ENCODE results near the gene LSM3.

Gene LSM3

GRCh38 chr3:14150491-14151230, 28.0 kb upstream of the LSM3 start:
- Histone ChIP-seq H3K9me3 (ENCODE audit: control insufficient read depth in 2 of 2, low read length in 2 of 2) (no peaks in the 10 kb centered on the region), H3K27ac (ENCODE audit: low read length) (no peak overlapping the region), H3K27me3 (ENCODE audit: control insufficient read depth in 1 of 2, insufficient read depth in 2 of 2, low read length in 2 of 2) (no peaks in the 10 kb centered on the region), H3K4me3 (ENCODE audit: low read length in 2 of 2) (no peak overlapping the region), H3K36me3 (ENCODE audit: control insufficient read depth in 2 of 2, insufficient read depth in 2 of 2, low read length in 2 of 2) (peaks cover 37 to 55% of the 10 kb centered on the region in 2 donors), H3K9ac (ENCODE audit: low read length in 2 of 2) (no peak overlapping the region), H3K4me1 (ENCODE audit: control insufficient read depth, insufficient read depth, low read length) (peaks cover 17% of the 10 kb centered on the region)

GRCh38 chr3:14151471-14152083, 27.0 kb upstream of the LSM3 start:
- no peaks in the 10 kb centered on the region for H3K9me3 ChIP-seq (ENCODE audit: control insufficient read depth in 2 of 2, low read length in 2 of 2)
- no peaks in the 10 kb centered on the region for H3K27me3 ChIP-seq (ENCODE audit: control insufficient read depth in 1 of 2, insufficient read depth in 2 of 2, low read length in 2 of 2)
- no peak overlapping the region for H3K4me3 ChIP-seq (ENCODE audit: low read length in 2 of 2)
- H3K9ac ChIP-seq (ENCODE audit: low read length in 2 of 2) = no peak overlapping the region
- peaks cover 8% of the 10 kb centered on the region for H3K4me1 ChIP-seq (ENCODE audit: control insufficient read depth, insufficient read depth, low read length)
- H3K36me3 ChIP-seq (ENCODE audit: control insufficient read depth in 2 of 2, insufficient read depth in 2 of 2, low read length in 2 of 2) = peaks cover 36 to 56% of the 10 kb centered on the region in 2 donors
- no peak overlapping the region for H3K27ac ChIP-seq (ENCODE audit: low read length)

DNA sequence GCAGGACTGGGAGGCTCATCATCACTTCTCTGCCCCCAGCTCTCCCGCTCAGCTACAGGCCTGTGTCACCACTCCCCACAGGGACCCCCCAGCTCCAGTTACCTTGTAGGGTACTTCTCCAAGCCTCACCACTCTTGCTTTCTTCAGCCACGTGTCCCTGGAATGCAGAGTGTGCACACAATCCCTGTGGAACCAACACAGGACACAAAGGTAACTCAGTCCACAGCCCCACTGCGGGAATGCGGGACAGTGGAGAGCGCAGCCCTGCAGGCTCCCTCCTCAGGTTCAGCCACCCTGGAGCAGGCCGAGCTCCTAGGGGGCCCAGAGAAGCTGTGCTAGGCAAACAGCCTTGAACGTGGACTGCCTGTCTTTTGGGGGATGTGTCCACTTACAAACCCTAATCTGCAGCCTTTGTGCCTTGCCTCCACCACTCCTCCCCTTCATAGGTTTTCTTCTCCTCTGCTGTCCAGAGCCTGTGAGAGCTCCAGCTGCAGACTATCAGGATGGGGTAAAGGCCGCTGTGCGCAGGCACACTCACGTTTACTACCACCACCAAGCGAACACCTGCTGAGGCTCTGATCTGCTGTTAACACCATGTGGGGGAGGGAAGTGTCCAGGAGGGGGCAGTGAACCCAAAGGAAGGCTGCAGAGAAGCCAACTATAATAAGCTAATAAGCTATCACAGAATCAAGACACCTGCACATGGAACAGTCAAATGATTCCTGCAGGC, 26.2 kb upstream of the LSM3 start:
- Histone ChIP-seq H3K9ac (ENCODE audit: low read length in 2 of 2) (no peak overlapping the region), H3K4me1 (ENCODE audit: control insufficient read depth, insufficient read depth, low read length) (peaks cover 8% of the 10 kb centered on the region), H3K4me3 (ENCODE audit: low read length in 2 of 2) (no peak overlapping the region), H3K36me3 (ENCODE audit: control insufficient read depth in 2 of 2, insufficient read depth in 2 of 2, low read length in 2 of 2) (peaks cover 37 to 57% of the 10 kb centered on the region in 2 donors), H3K27me3 (ENCODE audit: control insufficient read depth in 1 of 2, insufficient read depth in 2 of 2, low read length in 2 of 2) (no peaks in the 10 kb centered on the region), H3K27ac (ENCODE audit: low read length) (no peak overlapping the region), H3K9me3 (ENCODE audit: control insufficient read depth in 2 of 2, low read length in 2 of 2) (no peaks in the 10 kb centered on the region)

- Histone ChIP-seq H3K36me3 (ENCODE audit: control insufficient read depth in 2 of 2, insufficient read depth in 2 of 2, low read length in 2 of 2) (peaks cover 39 to 58% of the 10 kb centered on the region in 2 donors), H3K9ac (ENCODE audit: low read length in 2 of 2) (no peak overlapping the region), H3K27ac (ENCODE audit: low read length) (no peak overlapping the region), H3K9me3 (ENCODE audit: control insufficient read depth in 2 of 2, low read length in 2 of 2) (no peaks in the 10 kb centered on the region), H3K4me3 (ENCODE audit: low read length in 2 of 2) (no peak overlapping the region), H3K4me1 (ENCODE audit: control insufficient read depth, insufficient read depth, low read length) (peaks cover 5% of the 10 kb centered on the region), H3K27me3 (ENCODE audit: control insufficient read depth in 1 of 2, insufficient read depth in 2 of 2, low read length in 2 of 2) (no peaks in the 10 kb centered on the region)
Measured at GRCh38 chr3:14152963-14153355, 25.7 kb upstream of the LSM3 start.

- no peak overlapping the region for H3K9ac ChIP-seq (ENCODE audit: low read length in 2 of 2)
- no peaks in the 10 kb centered on the region for H3K9me3 ChIP-seq (ENCODE audit: control insufficient read depth in 2 of 2, low read length in 2 of 2)
- H3K36me3 ChIP-seq (ENCODE audit: control insufficient read depth in 2 of 2, insufficient read depth in 2 of 2, low read length in 2 of 2) = peaks cover 46 to 59% of the 10 kb centered on the region in 2 donors
- no peak overlapping the region for H3K4me3 ChIP-seq (ENCODE audit: low read length in 2 of 2)
- no peaks in the 10 kb centered on the region for H3K4me1 ChIP-seq (ENCODE audit: control insufficient read depth, insufficient read depth, low read length)
- H3K27me3 ChIP-seq (ENCODE audit: control insufficient read depth in 1 of 2, insufficient read depth in 2 of 2, low read length in 2 of 2) = no peaks in the 10 kb centered on the region
- H3K27ac ChIP-seq (ENCODE audit: low read length) = no peak overlapping the region
Measured at GRCh38 chr3:14153663-14154062, 25.0 kb upstream of the LSM3 start.

DNA sequence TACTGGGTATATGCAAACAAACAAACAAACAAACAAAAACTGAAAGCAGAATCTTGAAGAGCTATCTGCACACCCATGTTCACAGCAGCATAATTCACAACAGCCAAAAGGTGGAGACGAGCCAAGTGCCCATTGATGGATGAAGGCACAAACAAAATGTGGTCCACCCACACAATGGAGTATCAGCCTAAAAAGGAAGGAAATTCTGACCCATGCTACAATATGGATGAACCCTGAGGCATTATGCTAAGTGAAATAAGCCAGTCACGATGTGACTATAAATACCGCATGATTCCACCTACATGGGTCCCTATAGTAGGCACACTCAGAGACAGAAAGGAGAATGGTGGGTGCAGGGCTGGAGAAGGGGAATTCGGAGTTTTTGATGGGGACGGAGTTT, 24.3 kb upstream of the LSM3 start:
- Histone ChIP-seq H3K27ac (ENCODE audit: low read length) (no peak overlapping the region), H3K27me3 (ENCODE audit: control insufficient read depth in 1 of 2, insufficient read depth in 2 of 2, low read length in 2 of 2) (no peaks in the 10 kb centered on the region), H3K4me3 (ENCODE audit: low read length in 2 of 2) (no peak overlapping the region), H3K9ac (ENCODE audit: low read length in 2 of 2) (no peak overlapping the region), H3K4me1 (ENCODE audit: control insufficient read depth, insufficient read depth, low read length) (no peaks in the 10 kb centered on the region), H3K36me3 (ENCODE audit: control insufficient read depth in 2 of 2, insufficient read depth in 2 of 2, low read length in 2 of 2) (peaks cover 52 to 64% of the 10 kb centered on the region in 2 donors), H3K9me3 (ENCODE audit: control insufficient read depth in 2 of 2, low read length in 2 of 2) (no peaks in the 10 kb centered on the region)

DNA sequence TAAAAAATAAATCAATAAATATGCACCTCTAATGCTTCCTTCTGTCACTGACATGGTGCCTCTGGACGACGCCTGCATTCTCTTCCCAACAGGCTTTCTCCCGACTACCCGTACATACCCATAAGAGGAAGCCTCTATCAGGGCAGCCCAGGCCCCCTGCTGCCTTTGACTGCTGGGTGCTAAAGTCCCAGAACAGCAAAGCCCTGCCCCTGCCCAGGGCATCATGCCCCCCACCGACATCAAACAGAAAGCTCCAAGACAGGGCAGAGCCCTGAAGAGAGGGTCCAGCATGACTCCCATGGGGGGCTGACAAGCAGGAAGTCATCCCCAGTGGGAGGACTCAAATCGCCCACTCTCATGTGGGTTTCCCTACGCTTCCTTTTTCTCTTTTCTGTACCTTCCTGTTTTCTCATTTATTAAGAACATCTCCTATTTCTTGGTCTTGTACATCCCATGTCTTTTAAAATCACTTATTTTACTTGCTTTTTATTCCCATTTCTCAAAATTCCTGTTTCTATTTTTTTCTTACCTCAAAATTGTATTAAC, 23.6 kb upstream of the LSM3 start:
- Histone ChIP-seq H3K4me1 (ENCODE audit: control insufficient read depth, insufficient read depth, low read length) (no peaks in the 10 kb centered on the region), H3K27me3 (ENCODE audit: control insufficient read depth in 1 of 2, insufficient read depth in 2 of 2, low read length in 2 of 2) (no peaks in the 10 kb centered on the region), H3K9ac (ENCODE audit: low read length in 2 of 2) (no peak overlapping the region), H3K36me3 (ENCODE audit: control insufficient read depth in 2 of 2, insufficient read depth in 2 of 2, low read length in 2 of 2) (peaks cover 57 to 70% of the 10 kb centered on the region in 2 donors), H3K27ac (ENCODE audit: low read length) (no peak overlapping the region), H3K9me3 (ENCODE audit: control insufficient read depth in 2 of 2, low read length in 2 of 2) (no peaks in the 10 kb centered on the region), H3K4me3 (ENCODE audit: low read length in 2 of 2) (no peak overlapping the region)

GRCh38 chr3:14156201-14156600, 22.4 kb upstream of the LSM3 start:
- no peak overlapping the region for H3K9ac ChIP-seq (ENCODE audit: low read length in 2 of 2)
- H3K9me3 ChIP-seq (ENCODE audit: control insufficient read depth in 2 of 2, low read length in 2 of 2) = no peaks in the 10 kb centered on the region
- H3K36me3 ChIP-seq (ENCODE audit: control insufficient read depth in 2 of 2, insufficient read depth in 2 of 2, low read length in 2 of 2) = peaks cover 68 to 77% of the 10 kb centered on the region in 2 donors
- H3K27me3 ChIP-seq (ENCODE audit: control insufficient read depth in 1 of 2, insufficient read depth in 2 of 2, low read length in 2 of 2) = no peaks in the 10 kb centered on the region
- no peak overlapping the region for H3K4me3 ChIP-seq (ENCODE audit: low read length in 2 of 2)
- H3K27ac ChIP-seq (ENCODE audit: low read length) = no peak overlapping the region
- H3K4me1 ChIP-seq (ENCODE audit: control insufficient read depth, insufficient read depth, low read length) = no peaks in the 10 kb centered on the region

DNA sequence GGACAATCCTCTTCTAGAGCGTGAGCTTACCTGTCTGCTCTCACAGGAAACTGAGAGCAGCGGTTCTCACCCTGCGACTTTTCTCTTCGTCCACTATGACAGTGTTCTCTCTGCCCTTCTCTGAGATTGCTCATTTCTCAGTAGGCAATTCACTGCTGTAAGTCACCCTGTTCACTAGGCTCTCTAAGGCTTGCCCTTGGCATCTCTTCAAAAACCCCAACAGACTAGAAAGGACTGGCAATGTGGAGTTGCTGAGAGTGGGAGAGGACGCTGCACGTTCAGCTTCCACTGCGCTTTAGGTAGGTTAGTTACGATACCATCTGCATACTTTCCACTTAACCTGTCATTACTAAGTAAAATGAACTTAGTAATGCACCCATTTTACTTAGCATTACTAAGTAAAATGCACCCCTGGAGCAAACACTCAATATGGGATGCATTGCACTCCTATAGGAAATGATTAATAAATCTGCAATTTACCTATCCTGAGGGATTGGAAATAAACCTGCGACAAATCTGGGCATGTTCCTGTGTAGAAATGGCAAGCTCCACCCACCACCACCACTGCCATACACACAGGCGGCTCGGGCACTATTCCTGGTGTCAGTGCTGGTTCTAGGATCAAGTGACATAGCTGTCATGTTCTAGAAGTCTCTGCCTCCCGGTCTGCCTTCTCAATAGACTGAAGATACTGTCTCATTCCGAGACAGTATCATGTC, 21.6 kb upstream of the LSM3 start:
- no peak overlapping the region for H3K27ac ChIP-seq (ENCODE audit: low read length)
- no peak overlapping the region for H3K4me3 ChIP-seq (ENCODE audit: low read length in 2 of 2)
- H3K4me1 ChIP-seq (ENCODE audit: control insufficient read depth, insufficient read depth, low read length) = no peaks in the 10 kb centered on the region
- no peaks in the 10 kb centered on the region for H3K9me3 ChIP-seq (ENCODE audit: control insufficient read depth in 2 of 2, low read length in 2 of 2)
- H3K27me3 ChIP-seq (ENCODE audit: control insufficient read depth in 1 of 2, insufficient read depth in 2 of 2, low read length in 2 of 2) = no peaks in the 10 kb centered on the region
- no peak overlapping the region for H3K9ac ChIP-seq (ENCODE audit: low read length in 2 of 2)
- H3K36me3 ChIP-seq (ENCODE audit: control insufficient read depth in 2 of 2, insufficient read depth in 2 of 2, low read length in 2 of 2) = peaks cover 70 to 71% of the 10 kb centered on the region in 2 donors

DNA sequence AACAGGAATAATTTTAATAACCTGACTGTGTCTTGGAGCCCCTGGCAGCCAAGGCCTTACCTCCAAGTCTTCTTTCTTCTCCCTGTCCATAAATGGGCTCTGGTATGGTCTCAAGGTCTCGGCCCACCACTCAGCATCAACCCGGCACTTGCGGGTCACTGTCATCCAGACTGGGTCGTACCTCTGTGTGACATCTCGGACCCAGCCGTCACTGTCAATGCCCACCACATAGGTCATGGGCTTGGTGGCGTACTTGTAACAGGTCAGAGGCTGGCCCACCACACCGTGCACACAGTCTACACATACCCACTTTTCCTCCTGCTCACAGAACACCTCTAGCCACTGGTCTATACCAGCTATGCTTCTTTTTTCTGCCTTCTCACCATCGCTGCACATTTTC, 20.7 kb upstream of the LSM3 start:
- no peak overlapping the region for H3K4me3 ChIP-seq (ENCODE audit: low read length in 2 of 2)
- no peaks in the 10 kb centered on the region for H3K9me3 ChIP-seq (ENCODE audit: control insufficient read depth in 2 of 2, low read length in 2 of 2)
- H3K27me3 ChIP-seq (ENCODE audit: control insufficient read depth in 1 of 2, insufficient read depth in 2 of 2, low read length in 2 of 2) = no peaks in the 10 kb centered on the region
- no peak overlapping the region for H3K27ac ChIP-seq (ENCODE audit: low read length)
- H3K4me1 ChIP-seq (ENCODE audit: control insufficient read depth, insufficient read depth, low read length) = no peaks in the 10 kb centered on the region
- no peak overlapping the region for H3K9ac ChIP-seq (ENCODE audit: low read length in 2 of 2)
- H3K36me3 ChIP-seq (ENCODE audit: control insufficient read depth in 2 of 2, insufficient read depth in 2 of 2, low read length in 2 of 2) = peaks cover 71 to 75% of the 10 kb centered on the region in 2 donors
